HG03460 (cell line): ENCODE data around the gene ALX4.

Source experiments
- ATAC-seq: cut with Tn5 transposase; IDR thresholded peaks from one replicate; pipeline ENCODE4 v1.9.1; 2021; ENCODE audit not compliant: unreplicated experiment

ALX4 gene

DNA sequence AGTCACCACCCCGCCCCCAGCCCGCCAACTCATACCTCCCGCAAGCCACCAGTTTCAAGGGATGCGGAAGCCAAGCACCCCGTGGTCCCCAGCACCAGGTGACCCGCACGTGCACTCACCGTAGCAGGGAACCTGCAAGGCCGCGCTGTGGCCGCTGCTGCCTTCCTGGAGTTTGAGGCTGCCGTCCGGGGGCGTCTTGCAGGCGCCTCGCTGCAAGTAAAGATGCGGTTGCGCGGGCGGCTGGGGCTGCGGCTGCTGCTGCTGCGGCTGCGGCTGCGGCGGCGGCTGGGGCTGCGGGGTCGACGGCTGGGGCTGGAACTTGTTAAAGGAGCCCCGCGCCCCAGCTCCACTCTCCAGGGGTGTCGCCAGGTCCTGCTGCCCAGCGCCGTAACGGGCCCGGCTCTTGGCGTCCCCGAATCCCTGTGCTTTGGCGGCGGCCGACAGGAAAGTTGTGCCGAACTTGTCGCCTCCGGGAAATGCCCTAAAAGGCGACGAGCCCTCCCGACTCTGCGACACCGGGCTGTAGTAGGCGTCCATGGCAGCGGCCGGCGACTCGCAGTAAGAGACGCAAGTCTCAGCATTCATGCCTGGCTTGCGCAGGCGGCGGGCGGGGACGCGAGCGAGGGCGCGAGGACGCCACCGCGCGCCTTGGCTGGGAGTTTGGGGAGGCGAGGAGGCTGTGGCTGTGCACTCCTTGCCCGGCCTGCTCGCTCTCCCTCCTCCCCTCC is at the start of gene ALX4:
Gene ALX4 (minus strand): TSS at position 662 of the 728 bp plus-strand sequence. CDS start 77 bp downstream, at position 585.
- ATAC-seq, result no peak

DNA sequence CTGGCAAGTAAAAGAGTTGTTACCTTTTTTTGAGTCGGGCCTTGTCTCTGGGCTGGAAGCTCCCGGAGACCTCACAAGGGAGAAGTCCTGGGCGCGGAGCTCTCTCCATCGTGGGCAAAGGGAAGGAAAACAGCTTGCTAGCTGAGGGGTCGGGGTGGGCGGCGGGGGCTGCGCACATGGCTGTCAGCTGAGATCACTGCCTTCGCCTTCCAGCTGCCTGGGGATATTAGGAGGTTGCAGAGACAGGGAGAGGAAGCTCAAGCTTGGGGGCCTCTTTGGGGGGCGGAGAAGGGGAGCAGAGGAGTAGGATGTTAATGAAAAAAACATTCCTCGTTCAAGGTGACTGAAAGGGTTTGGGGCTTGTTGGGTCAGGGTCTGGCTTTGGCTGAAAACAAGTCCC is 49.2 kb upstream of the ALX4 start:
- ATAC-seq, result no peak

DNA sequence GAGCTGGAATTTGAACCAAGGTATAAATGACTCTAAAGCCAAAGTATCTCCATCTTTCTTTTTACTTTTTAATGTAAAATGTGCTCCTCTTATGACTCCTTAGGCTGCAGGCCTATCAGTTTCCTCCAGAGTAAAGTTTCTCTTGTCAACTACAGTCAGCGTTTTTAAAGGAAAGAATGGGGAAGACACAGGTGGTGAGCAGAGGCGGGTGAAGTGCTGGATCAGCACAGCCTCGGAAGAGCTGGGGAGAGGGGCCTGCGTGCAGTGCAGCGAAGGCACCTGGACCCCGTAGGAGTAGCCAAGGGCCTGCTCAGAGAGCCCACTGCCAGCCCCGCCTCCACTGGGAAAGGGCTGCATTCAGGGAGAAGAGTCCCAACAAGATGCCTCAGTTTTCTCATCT is 48.8 kb upstream of the ALX4 start:
- no peak for ATAC-seq

DNA sequence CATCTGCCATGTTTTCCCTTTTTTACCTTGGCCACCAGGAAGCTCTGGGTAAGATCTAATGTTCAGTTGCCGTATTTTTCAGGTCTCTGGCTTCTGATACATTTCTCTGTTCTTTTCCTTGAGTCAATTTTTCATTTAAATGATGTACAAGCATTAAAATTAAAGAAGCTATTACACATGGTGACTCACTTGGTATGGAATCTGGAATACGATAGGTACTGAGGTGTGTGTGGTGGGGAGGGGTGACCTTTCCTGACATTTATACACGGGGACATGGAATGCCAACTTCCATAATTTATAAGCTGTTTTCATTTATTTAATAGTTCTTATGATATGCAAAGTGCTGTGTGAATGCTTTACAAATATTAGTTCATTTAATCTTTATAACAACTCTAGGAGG is 47.8 kb upstream of the ALX4 start:
- no peak for ATAC-seq

DNA sequence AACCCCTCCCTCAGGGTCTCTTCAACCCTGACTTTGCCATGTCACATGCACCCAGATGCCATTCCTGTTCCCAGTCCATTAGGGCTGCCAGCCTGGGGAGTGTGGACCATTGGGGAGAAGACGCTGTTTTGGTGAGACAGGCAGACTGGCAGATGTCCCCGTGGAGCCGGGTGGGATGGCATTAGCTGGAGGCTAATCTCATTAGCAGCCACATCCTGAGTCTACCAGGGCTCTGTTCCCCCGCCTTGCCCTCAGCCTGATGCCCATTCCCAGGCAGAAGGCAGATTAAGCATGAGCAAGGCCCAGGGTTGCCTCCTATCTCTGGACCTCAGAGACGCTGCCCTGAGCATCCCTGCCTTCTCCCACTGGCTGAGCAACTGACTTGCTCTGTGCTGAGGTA is 46.4 kb upstream of the ALX4 start:
- no peak for ATAC-seq

DNA sequence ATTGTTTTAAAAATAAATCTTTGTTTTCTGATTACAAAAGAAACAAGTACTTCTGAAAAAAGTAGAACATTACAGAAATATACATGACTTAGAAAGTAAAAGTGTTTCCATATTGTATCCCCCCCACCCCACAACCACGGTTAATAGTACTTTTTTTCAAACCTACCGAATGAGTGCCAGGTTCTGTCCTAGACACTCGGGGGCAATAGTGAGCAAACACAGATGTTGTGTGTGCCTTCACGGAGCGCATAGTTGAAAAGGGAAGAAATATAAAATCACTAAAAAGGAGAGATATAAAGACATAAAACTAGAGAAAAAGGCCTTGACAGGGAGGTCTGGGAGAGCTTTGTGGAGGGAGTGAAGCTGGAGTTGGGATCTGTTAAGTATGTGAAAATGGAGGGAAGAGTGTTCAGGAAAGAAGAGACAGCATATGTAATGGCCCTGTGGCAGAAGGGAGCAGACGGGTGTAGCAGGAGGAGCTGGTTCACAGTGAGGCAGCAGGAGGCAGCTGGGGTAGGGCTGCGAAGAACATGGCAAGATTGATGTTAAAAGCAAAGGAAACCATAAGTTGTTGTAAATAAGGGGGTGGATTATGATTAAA is 42.1 kb upstream of the ALX4 start:
- ATAC-seq, result no peak

DNA sequence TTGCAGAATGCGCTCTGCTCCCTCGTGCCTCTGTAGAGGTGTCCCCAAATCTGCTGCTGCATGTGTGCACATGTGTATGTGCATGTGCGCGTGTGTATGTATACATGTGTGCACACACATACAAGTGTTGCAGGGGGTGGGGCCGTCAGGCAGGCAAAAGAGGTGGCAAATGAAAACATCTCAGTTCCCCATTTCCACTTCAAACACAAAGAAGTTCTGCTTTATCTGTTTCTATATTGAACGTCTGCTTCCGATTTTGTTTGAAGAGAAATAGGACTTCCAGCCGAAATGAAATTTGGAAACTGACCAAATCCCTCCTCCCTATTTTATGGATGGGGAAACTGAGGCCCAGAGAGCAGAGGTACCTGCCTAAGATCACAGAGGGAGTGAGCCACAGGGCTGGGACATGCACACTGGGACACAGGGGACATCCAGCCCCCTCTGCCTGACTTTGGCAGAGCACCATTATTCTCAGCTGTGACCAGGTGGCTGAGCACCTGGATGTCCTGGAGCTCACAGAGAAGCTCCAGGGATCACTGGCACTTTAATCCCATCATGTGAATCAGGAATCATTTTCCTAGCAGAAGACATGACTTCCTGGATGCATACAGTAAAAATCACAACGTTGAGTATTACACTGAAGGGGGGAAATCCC is 41.2 kb upstream of the ALX4 start:
- no peak for ATAC-seq

DNA sequence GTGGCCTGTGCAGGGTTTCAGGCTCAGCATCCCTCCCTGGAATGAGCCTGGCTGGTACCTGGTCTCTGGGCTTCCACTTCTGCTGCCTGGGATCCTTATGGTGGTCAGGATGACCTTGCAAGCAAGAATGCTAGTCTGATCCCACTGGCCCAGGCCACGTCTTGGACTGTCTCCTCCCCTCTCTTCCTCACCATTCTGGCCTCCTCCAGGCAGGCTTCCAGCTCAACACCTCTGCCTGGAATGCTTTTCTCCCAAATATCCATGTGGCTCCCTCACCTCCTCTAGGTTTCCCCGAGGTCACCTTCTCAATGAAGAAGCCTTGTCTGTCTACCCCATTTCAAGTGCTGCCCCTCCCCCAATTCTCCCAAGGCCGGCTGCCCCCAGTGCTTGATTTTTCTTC is 39.4 kb upstream of the ALX4 start:
- ATAC-seq, result no peak

DNA sequence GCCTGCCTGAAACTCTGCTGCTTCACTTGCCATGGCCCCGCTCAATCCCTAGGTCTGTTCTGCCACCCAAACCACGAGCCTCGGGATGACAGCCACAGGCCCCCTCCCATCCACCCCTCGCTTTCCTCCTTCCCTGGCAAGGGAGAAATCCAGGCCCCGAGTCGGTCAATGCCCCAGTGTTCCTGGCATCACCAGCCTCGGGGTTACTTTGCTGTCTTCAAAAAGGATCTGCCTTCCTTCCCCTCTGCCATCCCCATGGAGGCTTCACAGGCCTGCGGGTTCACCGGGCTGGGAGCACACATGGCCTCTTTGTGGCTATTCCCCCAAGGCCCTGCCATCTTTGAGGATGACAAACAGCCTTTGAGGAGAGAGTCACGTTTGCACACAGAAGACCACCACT is 38.8 kb upstream of the ALX4 start:
- no peak for ATAC-seq

DNA sequence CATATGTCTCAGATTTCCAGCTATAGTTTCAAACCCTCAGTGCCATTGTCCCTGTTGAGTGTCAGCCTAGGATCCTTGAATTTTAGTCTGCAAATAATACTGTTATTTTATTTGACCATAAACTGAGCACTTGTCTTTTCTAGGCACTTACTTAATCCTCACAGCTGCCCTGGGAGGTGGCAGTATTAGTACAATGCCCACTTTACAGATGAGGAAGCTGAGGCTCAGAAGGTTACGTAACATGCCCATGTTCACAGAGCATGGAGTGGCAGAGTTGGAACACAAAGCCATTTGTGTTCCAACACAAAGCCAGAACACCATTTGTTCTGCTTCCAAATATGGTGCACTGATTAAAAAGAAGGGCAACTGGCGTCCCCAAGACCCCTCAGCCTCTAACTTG is 38.2 kb upstream of the ALX4 start:
- ATAC-seq, result no peak

DNA sequence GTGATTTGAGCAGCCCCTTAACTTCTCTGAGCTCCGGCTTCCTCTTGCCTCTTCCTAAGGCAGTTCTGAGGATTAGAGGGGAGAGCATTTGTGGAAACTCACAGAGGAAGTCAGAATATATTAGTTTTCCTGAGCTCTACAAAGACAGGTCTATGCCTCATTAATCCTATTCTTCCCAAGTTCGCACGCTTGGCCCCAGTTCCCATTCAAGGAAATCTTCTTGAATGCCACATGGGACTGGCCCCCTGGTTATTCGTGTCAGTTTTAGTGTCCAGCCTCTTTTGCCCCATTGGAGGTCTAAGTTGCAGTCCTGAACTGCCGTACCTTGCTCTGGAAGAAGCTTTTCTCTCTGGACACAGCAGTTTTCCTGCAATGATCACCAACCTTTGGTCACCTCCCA is 37.6 kb upstream of the ALX4 start:
- ATAC-seq, result no peak

DNA sequence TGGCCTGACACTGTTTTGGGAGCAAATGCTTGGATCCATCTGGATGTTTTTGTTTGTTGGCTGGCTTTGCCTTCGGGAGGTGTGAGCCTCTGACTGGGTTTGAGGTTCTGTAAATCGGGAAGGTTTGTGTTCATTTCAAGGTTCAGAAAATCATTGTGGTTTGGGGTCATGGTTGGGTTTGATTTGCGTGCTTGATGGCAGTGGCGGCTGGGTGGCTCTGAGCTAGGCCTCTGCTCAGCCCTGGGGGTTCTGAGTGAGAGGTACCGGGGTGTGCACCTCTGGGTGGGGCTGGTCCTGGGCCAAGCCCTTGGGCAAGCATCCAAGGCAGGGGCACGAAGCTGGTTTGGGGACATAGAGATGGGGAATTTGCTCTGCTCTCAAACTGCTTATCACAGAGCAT is 37.0 kb upstream of the ALX4 start:
- no peak for ATAC-seq

DNA sequence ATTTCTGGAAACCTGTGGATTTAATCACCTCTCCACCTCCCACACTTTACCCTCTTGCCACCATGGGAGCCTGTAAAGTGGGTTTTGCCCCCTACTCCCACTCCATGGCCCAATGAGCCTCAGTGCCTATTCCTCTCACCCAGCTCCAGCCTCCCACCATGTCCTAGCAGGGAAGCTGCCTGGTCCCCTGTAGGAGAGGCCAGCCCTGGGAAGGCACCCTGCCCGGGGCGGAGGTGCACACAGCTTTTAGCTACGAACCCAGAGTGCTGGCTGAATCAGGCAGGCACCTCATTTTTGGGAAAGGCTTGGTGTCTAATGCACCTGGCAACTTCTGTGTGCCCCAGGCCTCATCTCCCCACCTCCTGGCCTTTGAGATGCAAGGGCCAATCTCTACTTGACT is 35.8 kb upstream of the ALX4 start:
- ATAC-seq, result no peak

DNA sequence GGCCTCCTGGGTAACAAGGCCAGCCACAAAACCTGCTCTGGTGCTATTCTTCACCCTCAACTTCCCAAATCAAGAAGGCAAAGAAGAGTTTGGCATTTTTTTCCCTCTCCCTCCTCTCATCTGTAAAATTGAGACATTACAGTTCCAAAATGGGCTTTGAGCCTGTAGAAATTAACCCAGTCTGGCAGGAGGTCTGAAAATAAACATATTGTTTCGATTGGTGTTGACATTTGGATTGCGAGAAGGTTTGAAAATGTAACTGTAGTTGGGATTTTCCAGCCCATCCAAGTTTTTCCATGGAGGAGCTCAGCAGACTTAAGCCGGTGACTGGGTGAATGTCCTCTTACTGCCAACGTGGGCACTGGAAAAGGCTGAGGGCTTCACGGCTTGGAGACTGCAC is 35.0 kb upstream of the ALX4 start:
- no peak for ATAC-seq

DNA sequence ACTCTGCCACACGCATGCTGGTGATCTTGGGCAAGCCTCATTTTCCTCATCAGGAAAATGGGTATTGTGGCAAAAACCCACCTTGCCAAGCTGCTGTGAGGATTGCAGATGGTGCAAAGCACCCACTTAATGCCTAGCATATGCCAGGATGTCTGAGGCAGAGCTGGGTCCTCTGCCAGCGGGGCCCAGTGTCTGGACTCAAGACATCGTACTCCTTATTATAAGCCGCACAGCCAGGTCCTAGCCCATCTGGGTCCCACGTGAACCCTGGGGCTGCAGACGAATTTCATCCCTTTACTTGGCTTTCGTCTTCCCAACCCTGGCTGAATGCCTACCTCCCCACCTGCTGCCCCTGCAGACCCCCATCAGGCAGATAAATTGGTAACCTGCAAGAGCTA is 34.5 kb upstream of the ALX4 start:
- ATAC-seq, result no peak

DNA sequence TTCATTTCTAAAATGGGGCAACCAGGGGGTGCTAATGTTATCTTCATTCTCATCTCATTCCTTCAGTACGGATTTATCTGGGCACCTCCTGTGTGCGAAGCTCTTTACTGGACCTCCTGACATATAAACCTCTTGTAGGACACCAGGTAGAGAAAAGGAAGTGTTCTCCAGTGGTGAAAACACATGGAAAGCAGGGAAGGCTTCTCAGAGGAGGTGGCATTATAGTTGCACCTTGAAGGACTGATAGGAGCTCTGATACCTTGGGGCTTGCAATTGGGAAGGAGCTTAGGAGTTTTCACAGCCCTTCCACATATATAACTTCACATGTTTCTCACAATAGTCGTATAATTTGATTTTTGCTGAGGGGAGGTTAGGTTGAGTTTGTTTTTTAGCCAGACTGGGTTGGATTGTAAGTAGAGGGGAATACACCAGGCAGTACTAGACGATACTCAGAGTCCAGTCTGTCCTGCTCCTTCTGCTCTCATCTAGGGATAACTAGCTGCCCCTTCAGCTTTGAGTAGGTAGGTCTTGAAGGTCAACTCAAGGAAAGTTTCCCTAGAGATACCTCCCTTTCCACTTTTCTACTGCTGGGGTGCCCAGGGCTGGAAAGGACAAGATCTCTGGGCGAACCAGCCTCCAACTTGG is 34.0 kb upstream of the ALX4 start:
- no peak for ATAC-seq

DNA sequence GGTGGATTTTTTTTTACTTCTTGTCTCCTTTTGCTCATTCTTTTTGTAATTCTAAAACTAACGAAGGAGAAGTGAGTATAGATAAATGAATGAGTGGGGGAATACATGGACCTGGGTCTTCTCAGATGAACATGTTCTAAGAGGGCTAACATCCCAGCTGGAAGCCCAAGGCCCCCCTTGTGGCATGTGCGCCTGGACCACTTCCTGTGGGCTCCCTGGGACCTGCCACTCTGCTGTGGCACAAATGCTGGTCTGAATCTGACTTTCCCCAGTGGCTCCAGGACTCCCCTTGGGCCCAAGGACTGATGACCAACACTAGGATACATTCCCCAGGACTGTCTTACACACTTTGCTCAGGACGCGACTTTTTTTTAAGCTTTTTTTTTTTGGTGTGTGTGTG is 32.7 kb upstream of the ALX4 start:
- no peak for ATAC-seq

DNA sequence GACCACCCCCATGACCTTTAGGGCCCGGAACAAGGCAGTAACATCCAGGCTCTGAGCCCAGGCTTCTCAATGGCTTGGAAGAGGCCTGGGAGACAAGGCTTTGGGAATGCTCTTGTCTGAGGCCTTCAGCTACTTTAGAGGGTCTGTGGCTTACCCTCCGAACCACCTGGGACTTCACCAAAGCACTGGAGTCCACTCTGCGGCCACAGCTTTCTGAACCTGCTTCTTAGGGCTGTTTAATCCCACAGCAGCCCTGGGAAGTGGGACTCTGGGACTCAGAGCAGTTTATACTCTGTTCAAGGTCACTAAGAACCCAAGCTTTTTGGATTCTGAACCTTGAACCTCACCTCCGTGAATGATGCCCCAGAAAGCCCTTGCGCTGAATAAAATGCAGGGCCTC is 30.7 kb upstream of the ALX4 start:
- no peak for ATAC-seq

DNA sequence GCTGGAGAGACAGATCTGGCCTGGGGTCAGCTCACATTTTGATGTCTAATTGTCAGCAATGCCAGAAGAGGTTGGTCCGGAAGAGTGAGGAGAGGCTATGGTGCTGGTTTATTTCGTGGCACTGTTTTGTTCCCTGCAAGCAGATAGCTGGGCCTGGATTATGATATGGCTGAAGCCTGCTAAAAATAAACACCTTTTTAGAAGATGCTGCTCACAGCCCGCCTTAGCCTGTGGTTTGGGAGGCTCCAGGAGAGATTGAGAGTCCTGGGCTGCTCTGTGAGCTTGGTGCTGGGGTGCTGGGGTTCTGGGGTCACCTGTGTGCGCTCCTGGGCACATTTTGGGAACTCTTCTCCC is 29.6 kb upstream of the ALX4 start:
- ATAC-seq, result no peak

DNA sequence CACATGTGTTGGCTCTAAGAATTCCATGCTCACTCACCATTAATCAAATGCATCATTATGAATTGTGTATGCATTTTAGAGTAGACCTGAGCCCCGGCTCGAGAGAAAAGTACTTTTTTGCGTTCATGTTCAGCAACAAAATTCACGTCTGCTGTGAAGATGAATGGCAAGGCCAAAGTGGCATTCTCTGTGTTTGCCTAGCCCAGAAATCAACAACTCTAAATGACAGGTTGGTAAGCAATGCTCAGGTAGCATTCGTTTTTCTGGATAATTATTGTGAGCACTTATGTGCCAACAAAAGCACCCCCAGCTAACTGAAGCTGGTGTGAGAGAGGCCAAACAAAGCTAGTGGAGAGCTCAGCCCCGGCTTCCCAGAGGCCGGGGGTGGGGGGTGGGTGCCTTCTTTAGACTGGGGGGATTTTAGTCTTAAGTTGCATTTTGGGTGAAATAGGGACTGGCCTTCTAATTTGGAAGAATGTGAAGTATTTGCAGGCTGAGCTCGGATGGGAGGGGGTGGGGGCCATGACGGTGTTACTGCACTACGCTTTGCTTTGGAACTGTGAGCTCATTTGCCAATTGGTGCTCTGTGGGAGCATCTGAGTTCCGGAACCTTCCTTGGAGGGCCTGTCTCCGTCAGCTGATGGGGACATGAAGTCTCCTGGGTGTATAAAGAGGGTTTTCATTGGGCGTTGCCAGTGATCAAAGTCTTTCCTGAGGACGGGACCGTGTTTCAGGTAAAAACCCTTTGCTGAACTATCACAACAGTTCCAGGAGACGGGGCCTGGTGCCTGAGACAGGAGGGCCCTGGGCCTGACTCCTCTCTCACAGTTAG is 29.0 kb upstream of the ALX4 start:
- ATAC-seq, result no peak

DNA sequence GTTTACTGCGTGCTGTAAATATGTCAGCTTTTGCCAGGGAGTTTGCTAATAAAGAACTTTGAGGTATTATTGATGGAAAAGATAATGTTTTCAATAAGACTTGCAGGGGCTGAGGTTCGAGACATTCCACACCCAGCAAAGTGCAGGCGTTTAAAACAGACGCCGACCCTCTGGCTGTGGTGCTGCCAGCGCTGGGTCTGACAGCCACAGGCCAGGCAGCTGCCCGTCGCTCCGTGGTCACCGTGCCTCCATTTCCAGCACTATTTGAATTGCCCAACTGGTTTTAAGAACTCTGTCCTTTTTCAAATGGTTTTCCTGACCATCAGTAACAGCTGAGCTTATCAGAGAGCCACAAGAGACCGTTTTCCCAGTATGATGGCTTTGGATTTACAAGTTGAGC is 28.1 kb upstream of the ALX4 start:
- ATAC-seq, result no peak
